H1 (cell line): ENCODE measurements around the gene GTF2A2. TPM values are rescaled to one million over a fixed set of nuclear protein-coding genes. Genes with fewer than 3 reads are reported as not detected.

Experiments
- CTCF ChIA-PET: fragments of 300-600 bp; sonication (Branson Sonifier 250); formaldehyde crosslinking; loops from one replicate; lab custom pipeline; 2021; ENCODE audit not compliant: partially characterized antibody; lab: Charles Lee
- POLR2A ChIA-PET: fragments of 300-600 bp; sonication (Branson Sonifier 250); formaldehyde crosslinking; loops from one replicate; lab custom pipeline; 2021; ENCODE audit warnings: inconsistent platforms; ENCODE audit not compliant: partially characterized antibody; lab: Charles Lee
- DNase-seq, 2 experiments: peaks; one replicate each; pipeline versions ENCODE4 v3.0.0 to v3.0.0-alpha.2; 2010 to 2022; ENCODE audit warnings: low spot score in 2 of 2, low read depth in 1 of 2, mixed read lengths in 1 of 2
- FAIRE-seq: peaks from 2 replicates; lab custom pipeline; 2011; peaks lifted over from hg19 to GRCh38; lab: Jason Lieb, UNC
- H2AFZ ChIP-seq: 2 replicates; pipeline ENCODE4 v1.8.1; 2012; ENCODE audit warnings: low read length, inconsistent platforms
- H2AK5ac ChIP-seq: 2 replicates; pipeline ENCODE4 v1.6.1; 2013; ENCODE audit warnings: low read depth, low read length
- H2BK120ac ChIP-seq: replicated peaks from 2 replicates; pipeline ENCODE3; 2013; ENCODE audit warnings: low read depth, low read length, inconsistent platforms
- H2BK12ac ChIP-seq: 2 replicates; pipeline ENCODE4 v1.6.1; 2013; ENCODE audit warnings: low read depth, low read length
- H2BK15ac ChIP-seq: 2 replicates; pipeline ENCODE4 v1.6.1; 2013; ENCODE audit warnings: low read length
- H2BK20ac ChIP-seq: 2 replicates; pipeline ENCODE4 v1.6.1; 2013; ENCODE audit warnings: low read length
- H2BK5ac ChIP-seq: 2 replicates; pipeline ENCODE4 v1.6.1; 2013; ENCODE audit warnings: low read depth, low read length
- H3K14ac ChIP-seq: 2 replicates; pipeline ENCODE4 v1.6.1; 2013; ENCODE audit warnings: inconsistent platforms; ENCODE audit not compliant: insufficient read length
- H3K18ac ChIP-seq: 2 replicates; pipeline ENCODE4 v1.6.1; 2013; ENCODE audit warnings: low read length; ENCODE audit errors: extremely low read depth
- H3K23ac ChIP-seq: 2 replicates; pipeline ENCODE4 v1.6.1; 2013; ENCODE audit warnings: inconsistent platforms; ENCODE audit not compliant: insufficient read length
- H3K23me2 ChIP-seq: 2 replicates; pipeline ENCODE4 v1.6.1; 2013; ENCODE audit warnings: low read depth, low read length
- H3K27ac ChIP-seq: 2 replicates; pipeline ENCODE4 v1.6.1; 2011; ENCODE audit warnings: low read depth, low read length, inconsistent platforms
- H3K27me3 ChIP-seq, 4 experiments: replicated peaks in 1 of 4; 1 replicate in 1 of 4; 2 replicates in 3 of 4; pipeline versions ENCODE4 v1.6.1 to v1.8.1; 2011 to 2013; ENCODE audit warnings: low read length in 3 of 4, mild to moderate bottlenecking in 3 of 4, inconsistent platforms in 2 of 4, mixed read lengths in 2 of 4, moderate library complexity in 1 of 4; ENCODE audit not compliant: control insufficient read depth in 3 of 4, insufficient read depth in 3 of 4; ENCODE audit errors: extremely low read depth in 1 of 4
- H3K36me3 ChIP-seq, 4 experiments: 2 replicates each; pipeline versions ENCODE4 v1.6.1 to v1.8.1; 2011 to 2013; ENCODE audit warnings: mild to moderate bottlenecking in 4 of 4, low read length in 3 of 4, moderate library complexity in 2 of 4, control low read depth in 1 of 4, inconsistent platforms in 1 of 4; ENCODE audit not compliant: insufficient read depth in 4 of 4, control insufficient read depth in 2 of 4
- H3K4ac ChIP-seq: replicated peaks from 2 replicates; pipeline ENCODE3; 2013; ENCODE audit warnings: low read length, low read depth, mixed read lengths, inconsistent platforms; ENCODE audit not compliant: insufficient read length
- H3K4me1 ChIP-seq, 4 experiments: replicated peaks in 1 of 4; 1 replicate in 1 of 4; 2 replicates in 3 of 4; pipeline versions ENCODE4 v1.6.1 to v1.8.1; 2011 to 2013; ENCODE audit warnings: low read length in 3 of 4, inconsistent platforms in 2 of 4, mixed read lengths in 1 of 4; ENCODE audit not compliant: insufficient read depth in 4 of 4, control insufficient read depth in 3 of 4
- H3K4me2 ChIP-seq, 2 experiments: 2 replicates each; pipeline versions ENCODE4 v1.6.1 to v1.8.1; 2011 to 2013; ENCODE audit warnings: low read depth in 2 of 2, low read length in 2 of 2, control low read depth in 1 of 2, inconsistent platforms in 1 of 2, mild to moderate bottlenecking in 1 of 2; ENCODE audit not compliant: insufficient read depth in 1 of 2
- H3K4me3 ChIP-seq, 4 experiments: fragments of 200-600, 300-600 bp in 1 of 4; sonication (generic), shearing (Covaris generic), sonication (Bioruptor Twin) in 1 of 4; 2 replicates each; pipeline versions ENCODE4 v1.5.1 to v1.8.1; 2011 to 2016; ENCODE audit warnings: low read length in 4 of 4, low read depth in 3 of 4, control low read depth in 2 of 4, inconsistent platforms in 2 of 4, mild to moderate bottlenecking in 2 of 4, mixed read lengths in 1 of 4, moderate library complexity in 1 of 4; ENCODE audit not compliant: insufficient read depth in 2 of 4; ENCODE audit errors: extremely low read depth in 1 of 4
- H3K56ac ChIP-seq: replicated peaks from 2 replicates; pipeline ENCODE3; 2013; ENCODE audit warnings: low read depth, mild to moderate bottlenecking, mixed read lengths, low read length, inconsistent platforms; ENCODE audit not compliant: insufficient read length
- H3K79me1 ChIP-seq: 2 replicates; pipeline ENCODE4 v1.6.1; 2013; ENCODE audit warnings: low read depth, low read length, control low read depth
- H3K79me2 ChIP-seq, 2 experiments: 2 replicates each; pipeline versions ENCODE4 v1.6.1 to v1.8.1; 2012 to 2013; ENCODE audit warnings: low read length in 2 of 2, mild to moderate bottlenecking in 2 of 2, inconsistent platforms in 1 of 2; ENCODE audit not compliant: insufficient read depth in 2 of 2, control insufficient read depth in 1 of 2
- H3K9ac ChIP-seq, 4 experiments: replicated peaks in 1 of 4; 1 replicate in 1 of 4; 2 replicates in 3 of 4; pipeline versions ENCODE4 v1.6.1 to v1.8.1; 2011 to 2013; ENCODE audit warnings: low read depth in 3 of 4, low read length in 3 of 4, control low read depth in 2 of 4, mild to moderate bottlenecking in 2 of 4, moderate library complexity in 2 of 4, inconsistent platforms in 1 of 4; ENCODE audit errors: extremely low read depth in 1 of 4
- H3K9me3 ChIP-seq, 2 experiments: 2 replicates each; pipeline versions ENCODE4 v1.6.1 to v1.8.1; 2012 to 2013; ENCODE audit warnings: mild to moderate bottlenecking in 2 of 2, moderate library complexity in 2 of 2, control low read depth in 1 of 2, inconsistent platforms in 1 of 2, low read depth in 1 of 2, low read length in 1 of 2, mixed read lengths in 1 of 2; ENCODE audit not compliant: insufficient read depth in 2 of 2
- H4K20me1 ChIP-seq, 2 experiments: replicated peaks in 1 of 2; 2 replicates each; pipeline versions ENCODE3 to v1.8.1; 2011 to 2013; ENCODE audit warnings: inconsistent platforms in 2 of 2, low read length in 2 of 2, mild to moderate bottlenecking in 1 of 2; ENCODE audit not compliant: insufficient read depth in 2 of 2, control insufficient read depth in 1 of 2
- H4K5ac ChIP-seq: 2 replicates; pipeline ENCODE4 v1.6.1; 2013; ENCODE audit warnings: low read length, low read depth, mixed read lengths, inconsistent platforms; ENCODE audit not compliant: insufficient read length
- H4K8ac ChIP-seq: 2 replicates; pipeline ENCODE4 v1.8.0; 2013; ENCODE audit warnings: mild to moderate bottlenecking, moderate library complexity, low read length, inconsistent platforms; ENCODE audit not compliant: insufficient read depth; ENCODE audit errors: extremely low read depth
- H4K91ac ChIP-seq: replicated peaks from 2 replicates; pipeline ENCODE3; 2013; ENCODE audit warnings: low read length, mixed read lengths, inconsistent platforms; ENCODE audit not compliant: insufficient read length
- BACH1 ChIP-seq: IDR thresholded peaks from 2 replicates; pipeline ENCODE4 v1.6.1; 2012; ENCODE audit warnings: low read length, improper control_type of control experiment
- BRCA1 ChIP-seq: IDR thresholded peaks from 2 replicates; pipeline ENCODE4 v1.6.1; 2012; ENCODE audit warnings: low read depth, low read length, improper control_type of control experiment
- CBX8 ChIP-seq: fragments of 300-800, 300-1000 bp; sonication (generic); IDR thresholded peaks from 2 replicates; pipeline ENCODE4 v1.7.1; 2016; ENCODE audit warnings: low read depth, low read length, borderline replicate concordance
- EP300 ChIP-seq, 2 experiments: IDR thresholded peaks; 1 replicate in 1 of 2; 2 replicates in 1 of 2; pipeline ENCODE4 v1.6.1; 2011 to 2012; ENCODE audit warnings: low read depth in 2 of 2, low read length in 2 of 2, mild to moderate bottlenecking in 2 of 2, borderline replicate concordance in 1 of 2, inconsistent platforms in 1 of 2, moderate library complexity in 1 of 2
- GABPA ChIP-seq: IDR thresholded peaks from 2 replicates; pipeline ENCODE4 v1.6.1; 2011; ENCODE audit warnings: mild to moderate bottlenecking, low read length, moderate library complexity, borderline replicate concordance; ENCODE audit not compliant: insufficient read depth
- KDM5A ChIP-seq: fragments of 200-600 bp; IDR thresholded peaks from 2 replicates; pipeline ENCODE4 v1.7.1; 2012; ENCODE audit warnings: mild to moderate bottlenecking, low read length, inconsistent platforms, mixed read lengths
- NRF1 ChIP-seq: IDR thresholded peaks from 2 replicates; pipeline ENCODE4 v1.6.1; 2011; ENCODE audit warnings: mild to moderate bottlenecking, low read depth, low read length, improper control_type of control experiment
- POLR2A ChIP-seq, 2 experiments: IDR thresholded peaks; 1 replicate in 1 of 2; 2 replicates in 1 of 2; pipeline ENCODE4 v1.6.1; 2011; ENCODE audit warnings: low read depth in 2 of 2, low read length in 2 of 2, mild to moderate bottlenecking in 2 of 2; ENCODE audit errors: control extremely low read depth in 1 of 2
- SIX5 ChIP-seq: IDR thresholded peaks from 2 replicates; pipeline ENCODE4 v1.6.1; 2011; ENCODE audit warnings: mild to moderate bottlenecking, low read depth, low read length
- SP1 ChIP-seq: IDR thresholded peaks from 2 replicates; pipeline ENCODE4 v1.6.1; 2011; ENCODE audit warnings: low read depth, low read length
- SRF ChIP-seq: IDR thresholded peaks from 2 replicates; pipeline ENCODE4 v1.6.1; 2011; ENCODE audit warnings: mild to moderate bottlenecking, low read depth, low read length, moderate library complexity
- TEAD4 ChIP-seq: IDR thresholded peaks from 2 replicates; pipeline ENCODE4 v1.6.1; 2012; ENCODE audit warnings: low read depth, low read length, inconsistent platforms, mixed read lengths
- YY1 ChIP-seq: IDR thresholded peaks from 2 replicates; pipeline ENCODE4 v1.6.1; 2011; ENCODE audit warnings: low read depth, mild to moderate bottlenecking, low read length
- WGBS, 2 experiments: shearing (Covaris generic) in 1 of 2; methylation state at CpG; one replicate each; pipeline versions ENCODE4 v1.1.6 to v1.1.7; 2013 to 2015; ENCODE audit warnings: low lambda C conversion rate in 2 of 2, mixed read lengths in 2 of 2, inconsistent platforms in 1 of 2, low coverage in 1 of 2, missing lambda C conversion rate in 1 of 2; ENCODE audit not compliant: insufficient replicate concordance in 2 of 2, insufficient coverage in 1 of 2, insufficient read length in 1 of 2; ENCODE audit errors: extremely low coverage in 1 of 2, missing lambda C conversion rate in 1 of 2; 5-methylcytosine and 5-hydroxymethylcytosine counted together
- polyA plus RNA-seq, 7 experiments: library from polyadenylated mRNA; depleted of rRNA in 3 of 7; stranded (reverse) in 5 of 7; unstranded in 2 of 7; fragments of >200 nt in 5 of 7; fragments of 200-250 nt in 2 of 7; gene quantifications; 1 replicate in 5 of 7; 2 replicates in 1 of 7; 4 replicates in 1 of 7; pipeline versions ENCODE4 v1.2.1 to v1.2.3, GENCODE V29; 2011 to 2013; ENCODE audit warnings: missing spikeins in 2 of 7, mixed read lengths in 2 of 7
- total RNA-seq: library from RNA; stranded (reverse); fragmentation: NEBNext Ultra II Directional; extraction: Animal tissue kit (Norgen Biotek cat#: 25700); gene quantifications from 2 replicates; pipeline ENCODE4 v1.2.1, GENCODE V29; 2021
- TF ChIP-seq, protein P1 (sequence below), 3 experiments: IDR thresholded peaks; 1 replicate in 2 of 3; 2 replicates in 1 of 3; pipeline versions ENCODE4 v1.5.1 to v1.6.1; 2011; ENCODE audit warnings: low read length in 3 of 3, mild to moderate bottlenecking in 3 of 3, inconsistent platforms in 2 of 3, low read depth in 1 of 3, moderate library complexity in 1 of 3; ENCODE audit not compliant: insufficient read depth in 1 of 3; ENCODE audit errors: control extremely low read depth in 1 of 3

Gene GTF2A2
- total and polyA plus RNA-seq, 2 of the 8 experiments (the other 6 are each of a cell fraction or from before 2014, with no cell fraction given): 52.2 to 161 TPM

DNA sequence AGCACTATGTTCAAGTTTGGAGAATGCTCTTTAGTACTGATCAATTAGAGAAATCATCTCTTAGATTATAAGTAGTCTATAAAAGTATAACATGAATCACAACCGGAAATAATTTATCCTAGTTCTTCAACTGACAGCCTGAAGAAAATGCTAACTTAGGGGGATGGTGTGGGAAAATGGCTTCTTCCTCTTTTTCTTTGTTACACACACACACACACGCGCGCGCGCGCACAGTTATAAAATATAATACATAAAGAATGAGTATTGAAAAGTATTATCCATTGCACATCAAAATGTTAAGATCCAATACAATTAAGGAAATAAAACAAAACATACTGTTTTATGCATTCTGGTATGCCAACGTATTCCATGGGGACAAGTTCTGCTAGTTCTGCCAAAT is 11.2 kb upstream of the GTF2A2 start:
- Histone ChIP-seq H2AK5ac (no peak overlapping the region), H2BK15ac (no peak overlapping the region), H2BK120ac (no peak overlapping the region), H3K79me1 (no peaks in the 10 kb centered on the region; the same call in 1 of the 2 replicates), H3K9me3 (no peaks in the 10 kb centered on the region), H3K27me3 (no peaks in the 10 kb centered on the region), H3K14ac (no peak overlapping the region), H3K9ac (no peak overlapping the region), H3K27ac (no peak overlapping the region), H3K36me3 (peaks cover 0 to 69% (median 18%) of the 10 kb centered on the region in 4 experiments; a peak in 7 of 8 replicates), H3K4me3 (no peak overlapping the region), H3K56ac (no peak overlapping the region), H3K18ac (no peak overlapping the region), H3K23ac (no peak overlapping the region), H3K4me2 (no peak overlapping the region), H4K91ac (no peak overlapping the region), H2AFZ (no peak overlapping the region), H3K4ac (no peak overlapping the region), H4K5ac (no peak overlapping the region), H3K23me2 (no peaks in the 10 kb centered on the region), H3K79me2 (no peaks in the 10 kb centered on the region), H2BK5ac (no peak overlapping the region), H2BK20ac (no peak overlapping the region), H2BK12ac (no peak overlapping the region), H4K8ac (no peak overlapping the region), H4K20me1 (no peaks in the 10 kb centered on the region), H3K4me1 (no peaks in the 10 kb centered on the region)
- ChIA-PET POLR2A (no interaction called here), CTCF (no interaction called here)
- DNase-seq: no peak
- WGBS, 2 experiments: 89% methylated on average over 8 of the region's 8 CpGs; no CpG with 5 or more reads in 1 of the 2 experiments
- no peak for FAIRE-seq
- no peak for TF ChIP-seq SP1
- no peak for TF ChIP-seq EP300 (IDR thresholded peaks at IDR 0.05; ENCODE audit: borderline replicate concordance in 1 of 2, low read depth in 2 of 2, low read length in 2 of 2)
- TF ChIP-seq POLR2A (IDR thresholded peaks at IDR 0.05; ENCODE audit: control extremely low read depth in 1 of 2, low read depth in 2 of 2, low read length in 2 of 2): no peak
- TF ChIP-seq CBX8: no peak
- no peak for TF ChIP-seq GABPA
- no peak for TF ChIP-seq YY1
- no peak for TF ChIP-seq SIX5
- no peak for TF ChIP-seq KDM5A
- TF ChIP-seq NRF1: no peak
- TF ChIP-seq BRCA1: no peak
- no peak for TF ChIP-seq TEAD4
- no peak for TF ChIP-seq BACH1
- TF ChIP-seq, protein P1, sequence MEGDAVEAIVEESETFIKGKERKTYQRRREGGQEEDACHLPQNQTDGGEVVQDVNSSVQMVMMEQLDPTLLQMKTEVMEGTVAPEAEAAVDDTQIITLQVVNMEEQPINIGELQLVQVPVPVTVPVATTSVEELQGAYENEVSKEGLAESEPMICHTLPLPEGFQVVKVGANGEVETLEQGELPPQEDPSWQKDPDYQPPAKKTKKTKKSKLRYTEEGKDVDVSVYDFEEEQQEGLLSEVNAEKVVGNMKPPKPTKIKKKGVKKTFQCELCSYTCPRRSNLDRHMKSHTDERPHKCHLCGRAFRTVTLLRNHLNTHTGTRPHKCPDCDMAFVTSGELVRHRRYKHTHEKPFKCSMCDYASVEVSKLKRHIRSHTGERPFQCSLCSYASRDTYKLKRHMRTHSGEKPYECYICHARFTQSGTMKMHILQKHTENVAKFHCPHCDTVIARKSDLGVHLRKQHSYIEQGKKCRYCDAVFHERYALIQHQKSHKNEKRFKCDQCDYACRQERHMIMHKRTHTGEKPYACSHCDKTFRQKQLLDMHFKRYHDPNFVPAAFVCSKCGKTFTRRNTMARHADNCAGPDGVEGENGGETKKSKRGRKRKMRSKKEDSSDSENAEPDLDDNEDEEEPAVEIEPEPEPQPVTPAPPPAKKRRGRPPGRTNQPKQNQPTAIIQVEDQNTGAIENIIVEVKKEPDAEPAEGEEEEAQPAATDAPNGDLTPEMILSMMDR (IDR thresholded peaks at IDR 0.05; ENCODE audit: control extremely low read depth in 1 of 3, insufficient read depth in 1 of 3, low read depth in 1 of 3, low read length in 3 of 3): no peak
- TF ChIP-seq SRF: no peak
